Activated naive CD8-positive, alpha-beta T cell treated with anti-CD3 and anti-CD28 coated beads for 36 hours (primary cell): ENCODE data around the gene TXNDC11. TPM values are rescaled to one million over a fixed set of nuclear protein-coding genes. Genes with fewer than 3 reads are reported as not detected.

Experiments used
- DNase-seq: peaks from one replicate; pipeline ENCODE4 v3.0.0; 2021
- H3K27ac Mint-ChIP-seq: one replicate; pipeline ENCODE4 v1.8.0; 2022; ENCODE audit warnings: mild to moderate bottlenecking, moderate library complexity, mixed read lengths
- H3K27me3 Mint-ChIP-seq: one replicate; pipeline ENCODE4 v1.8.0; 2022; ENCODE audit warnings: mild to moderate bottlenecking, mixed read lengths
- H3K36me3 Mint-ChIP-seq: one replicate; pipeline ENCODE4 v1.8.0; 2021; ENCODE audit warnings: mild to moderate bottlenecking, mixed read lengths
- H3K4me1 Mint-ChIP-seq: one replicate; pipeline ENCODE4 v1.8.0; 2021; ENCODE audit warnings: mixed read lengths
- H3K4me3 Mint-ChIP-seq: one replicate; pipeline ENCODE4 v1.8.0; 2022; ENCODE audit warnings: mild to moderate bottlenecking, moderate library complexity, mixed read lengths
- H3K9me3 Mint-ChIP-seq: one replicate; pipeline ENCODE4 v1.8.0; 2022; ENCODE audit warnings: mixed read lengths
- total RNA-seq, 2 experiments: library from RNA; stranded (reverse); gene quantifications; one replicate each; pipeline ENCODE4 v1.2.3, GENCODE V29; 2021

The TXNDC11 gene
- total RNA-seq, 2 experiments from 2014 or later, result 24.5 to 27.3 TPM

GRCh38 chr16:11716336-11716735, 26.3 kb downstream of the TXNDC11 start:
- no peaks in the 10 kb centered on the region for H3K9me3 Mint-ChIP-seq
- H3K27ac Mint-ChIP-seq, result no peak overlapping the region
- H3K4me1 Mint-ChIP-seq, result peaks cover 12% of the 10 kb centered on the region
- no peak for DNase-seq
- H3K27me3 Mint-ChIP-seq, result no peaks in the 10 kb centered on the region
- H3K4me3 Mint-ChIP-seq, result no peak overlapping the region
- H3K36me3 Mint-ChIP-seq, result peaks cover 14% of the 10 kb centered on the region

GRCh38 chr16:11715246-11715947, 27.3 kb downstream of the TXNDC11 start:
- no peak overlapping the region for H3K27ac Mint-ChIP-seq
- no peak for DNase-seq
- H3K36me3 Mint-ChIP-seq, result peaks cover 12% of the 10 kb centered on the region
- peaks cover 12% of the 10 kb centered on the region for H3K4me1 Mint-ChIP-seq
- no peaks in the 10 kb centered on the region for H3K9me3 Mint-ChIP-seq
- no peaks in the 10 kb centered on the region for H3K27me3 Mint-ChIP-seq
- H3K4me3 Mint-ChIP-seq, result no peak overlapping the region

- no peaks in the 10 kb centered on the region for H3K9me3 Mint-ChIP-seq
- no peak for DNase-seq
- H3K4me3 Mint-ChIP-seq, result no peak overlapping the region
- peaks cover 5% of the 10 kb centered on the region for H3K4me1 Mint-ChIP-seq
- H3K27ac Mint-ChIP-seq, result no peak overlapping the region
- no peaks in the 10 kb centered on the region for H3K27me3 Mint-ChIP-seq
- H3K36me3 Mint-ChIP-seq, result peaks cover 6% of the 10 kb centered on the region
Observed at GRCh38 chr16:11712122-11712521, 30.5 kb downstream of the TXNDC11 start.

- H3K27ac Mint-ChIP-seq, result no peak overlapping the region
- H3K36me3 Mint-ChIP-seq, result peaks cover 6% of the 10 kb centered on the region
- peaks cover 5% of the 10 kb centered on the region for H3K4me1 Mint-ChIP-seq
- no peaks in the 10 kb centered on the region for H3K27me3 Mint-ChIP-seq
- no peak overlapping the region for H3K4me3 Mint-ChIP-seq
- no peak for DNase-seq
- no peaks in the 10 kb centered on the region for H3K9me3 Mint-ChIP-seq
Observed at GRCh38 chr16:11711662-11712061, 31.0 kb downstream of the TXNDC11 start.

- H3K36me3 Mint-ChIP-seq, result peaks cover 2% of the 10 kb centered on the region
- H3K4me3 Mint-ChIP-seq, result no peak overlapping the region
- DNase-seq, result no peak
- no peaks in the 10 kb centered on the region for H3K27me3 Mint-ChIP-seq
- no peak overlapping the region for H3K27ac Mint-ChIP-seq
- peaks cover 7% of the 10 kb centered on the region for H3K4me1 Mint-ChIP-seq
- H3K9me3 Mint-ChIP-seq, result no peaks in the 10 kb centered on the region
Observed at GRCh38 chr16:11708421-11708820, 34.2 kb downstream of the TXNDC11 start.

- Mint-ChIP-seq H3K4me1 (peaks cover 7% of the 10 kb centered on the region), H3K9me3 (no peaks in the 10 kb centered on the region), H3K4me3 (no peak overlapping the region), H3K27ac (no peak overlapping the region), H3K36me3 (peaks cover 6% of the 10 kb centered on the region), H3K27me3 (no peaks in the 10 kb centered on the region)
- DNase-seq, result no peak
Observed at GRCh38 chr16:11707679-11708197, 34.9 kb downstream of the TXNDC11 start.

- Mint-ChIP-seq H3K36me3 (peaks cover 6% of the 10 kb centered on the region), H3K27ac (no peak overlapping the region), H3K4me3 (no peak overlapping the region), H3K27me3 (no peaks in the 10 kb centered on the region), H3K4me1 (peaks cover 8% of the 10 kb centered on the region), H3K9me3 (no peaks in the 10 kb centered on the region)
- no peak for DNase-seq
Observed at GRCh38 chr16:11706180-11706742, 36.4 kb downstream of the TXNDC11 start.

- H3K36me3 Mint-ChIP-seq, result peaks cover 6% of the 10 kb centered on the region
- H3K9me3 Mint-ChIP-seq, result no peaks in the 10 kb centered on the region
- peaks cover 11% of the 10 kb centered on the region for H3K4me1 Mint-ChIP-seq
- H3K27ac Mint-ChIP-seq, result no peak overlapping the region
- DNase-seq, result no peak
- no peaks in the 10 kb centered on the region for H3K27me3 Mint-ChIP-seq
- no peak overlapping the region for H3K4me3 Mint-ChIP-seq
Observed at GRCh38 chr16:11705311-11706025, 37.2 kb downstream of the TXNDC11 start.

- no peak for DNase-seq
- Mint-ChIP-seq H3K27ac (no peak overlapping the region), H3K36me3 (peaks cover 26% of the 10 kb centered on the region), H3K9me3 (no peaks in the 10 kb centered on the region), H3K4me1 (peaks cover 39% of the 10 kb centered on the region), H3K27me3 (no peaks in the 10 kb centered on the region), H3K4me3 (no peak overlapping the region)
Observed at GRCh38 chr16:11700264-11701029, 42.2 kb downstream of the TXNDC11 start.

- Mint-ChIP-seq H3K36me3 (peaks cover 28% of the 10 kb centered on the region), H3K9me3 (no peaks in the 10 kb centered on the region), H3K27ac (no peak overlapping the region), H3K4me1 (peaks cover 37% of the 10 kb centered on the region), H3K4me3 (no peak overlapping the region), H3K27me3 (no peaks in the 10 kb centered on the region)
- no peak for DNase-seq
Observed at GRCh38 chr16:11699234-11699894, 43.3 kb downstream of the TXNDC11 start.

GRCh38 chr16:11698271-11698689, 44.4 kb downstream of the TXNDC11 start:
- peaks cover 28% of the 10 kb centered on the region for H3K36me3 Mint-ChIP-seq
- peak overlapping the region; percentile 47 for H3K27ac Mint-ChIP-seq
- H3K9me3 Mint-ChIP-seq, result no peaks in the 10 kb centered on the region
- H3K27me3 Mint-ChIP-seq, result no peaks in the 10 kb centered on the region
- no peak overlapping the region for H3K4me3 Mint-ChIP-seq
- peaks cover 36% of the 10 kb centered on the region for H3K4me1 Mint-ChIP-seq
- peak; percentile 19 for DNase-seq

GRCh38 chr16:11697319-11697718, 45.3 kb downstream of the TXNDC11 start:
- DNase-seq, result no peak
- Mint-ChIP-seq H3K4me3 (no peak overlapping the region), H3K4me1 (peaks cover 36% of the 10 kb centered on the region), H3K27me3 (no peaks in the 10 kb centered on the region), H3K9me3 (no peaks in the 10 kb centered on the region), H3K27ac (no peak overlapping the region), H3K36me3 (peaks cover 24% of the 10 kb centered on the region)

- H3K36me3 Mint-ChIP-seq, result peaks cover 29% of the 10 kb centered on the region
- H3K4me3 Mint-ChIP-seq, result no peak overlapping the region
- DNase-seq, result no peak
- no peak overlapping the region for H3K27ac Mint-ChIP-seq
- peaks cover 33% of the 10 kb centered on the region for H3K4me1 Mint-ChIP-seq
- H3K9me3 Mint-ChIP-seq, result no peaks in the 10 kb centered on the region
- no peaks in the 10 kb centered on the region for H3K27me3 Mint-ChIP-seq
Observed at GRCh38 chr16:11696266-11697012, 46.2 kb downstream of the TXNDC11 start.

- H3K4me3 Mint-ChIP-seq, result no peak overlapping the region
- H3K36me3 Mint-ChIP-seq, result peaks cover 36% of the 10 kb centered on the region
- DNase-seq, result no peak
- no peaks in the 10 kb centered on the region for H3K9me3 Mint-ChIP-seq
- no peak overlapping the region for H3K27ac Mint-ChIP-seq
- peaks cover 29% of the 10 kb centered on the region for H3K4me1 Mint-ChIP-seq
- H3K27me3 Mint-ChIP-seq, result no peaks in the 10 kb centered on the region
Observed at GRCh38 chr16:11692651-11693050, 50.0 kb downstream of the TXNDC11 start.
